ENCODE results near the gene INTS11.

Gene INTS11

GRCh38 chr1:1348420-1349255, 24.2 kb upstream of the INTS11 start:
- no peak for TF ChIP-seq CTCF (IDR thresholded peaks at IDR 0.05; ENCODE audit: extremely low read depth, missing control alignments)
- DNase-seq (ENCODE audit: low spot score), result no peak

- DNase-seq (ENCODE audit: low spot score), result no peak
- TF ChIP-seq CTCF (IDR thresholded peaks at IDR 0.05; ENCODE audit: extremely low read depth, missing control alignments), result no peak
Measured at GRCh38 chr1:1347663-1348419, 23.4 kb upstream of the INTS11 start.

- TF ChIP-seq CTCF (IDR thresholded peaks at IDR 0.05; ENCODE audit: extremely low read depth, missing control alignments), result no peak
- no peak for DNase-seq (ENCODE audit: low spot score)
Measured at GRCh38 chr1:1347026-1347595, 22.7 kb upstream of the INTS11 start.

- no peak for TF ChIP-seq CTCF (IDR thresholded peaks at IDR 0.05; ENCODE audit: extremely low read depth, missing control alignments)
Measured at GRCh38 chr1:1346501-1346890, 22.0 kb upstream of the INTS11 start.

GRCh38 chr1:1345860-1346500, 21.5 kb upstream of the INTS11 start:
- no peak for TF ChIP-seq CTCF (IDR thresholded peaks at IDR 0.05; ENCODE audit: extremely low read depth, missing control alignments)
- no peak for DNase-seq (ENCODE audit: low spot score)

More at GRCh38 chr1:1346501-1346890, 22.0 kb upstream of the INTS11 start:
- no peak for DNase-seq (ENCODE audit: low spot score)

GRCh38 chr1:1345384-1345783, 20.9 kb upstream of the INTS11 start:
- no peak for DNase-seq (ENCODE audit: low spot score)
- TF ChIP-seq CTCF (IDR thresholded peaks at IDR 0.05; ENCODE audit: extremely low read depth, missing control alignments), result no peak

All from GM20000 (cell line).